Dedifferentiated amniotic fluid mesenchymal stem cell (primary cell): ENCODE measurements around the gene FGF22.
A peak's percentile ranks its signal among the peaks of the same experiment; 100 is the strongest.
"Not testable (repeated sequence)": the region's sequence is repeated elsewhere in the genome, so short reads cannot be mapped to it uniquely, and the experiment has no call there.

Experiments
- DNase-seq: peaks from one replicate; pipeline ENCODE4 v3.0.0-alpha.2; 2016; ENCODE audit errors: extremely low spot score

Gene FGF22

GRCh38 chr19:622666-623065 is 17.0 kb upstream of the FGF22 start:
- no peak for DNase-seq

- DNase-seq: no peak
Observed at GRCh38 chr19:623175-623916, 16.3 kb upstream of the FGF22 start.

- peak; percentile 59 for DNase-seq
Observed at GRCh38 chr19:623974-624373, 15.7 kb upstream of the FGF22 start.

GRCh38 chr19:624433-625109 is 15.1 kb upstream of the FGF22 start:
- DNase-seq: no peak

- no peak for DNase-seq
Observed at GRCh38 chr19:625257-625656, 14.4 kb upstream of the FGF22 start.

- DNase-seq: not testable (repeated sequence)
Observed at GRCh38 chr19:626566-626965, 13.1 kb upstream of the FGF22 start.

GRCh38 chr19:628168-628567 is 11.5 kb upstream of the FGF22 start:
- DNase-seq: no peak

GRCh38 chr19:629515-629914 is 10.2 kb upstream of the FGF22 start:
- not testable (repeated sequence) for DNase-seq

- no peak for DNase-seq
Observed at GRCh38 chr19:629961-630714, 9.5 kb upstream of the FGF22 start.

GRCh38 chr19:632579-633067 is 7.1 kb upstream of the FGF22 start:
- DNase-seq: no peak

- peak; percentile 98 for DNase-seq
Observed at GRCh38 chr19:633068-633785, 6.5 kb upstream of the FGF22 start, which contains the start of gene POLRMT. Gene POLRMT, minus strand, starts transcription at chr19:633537. Its CDS starts 25 bp downstream, at chr19:633512.

GRCh38 chr19:633786-634639 is 5.7 kb upstream of the FGF22 start:
- DNase-seq: no peak

- DNase-seq: no peak
Observed at GRCh38 chr19:634975-635652, 4.6 kb upstream of the FGF22 start.

- no peak for DNase-seq
Observed at GRCh38 chr19:638906-639252, 800 bp upstream of the FGF22 start.

GRCh38 chr19:640161-640558 is 481 bp downstream of the FGF22 start:
- no peak for DNase-seq

GRCh38 chr19:640606-641189 is 1.0 kb downstream of the FGF22 start:
- DNase-seq: no peak

- DNase-seq: no peak
Observed at GRCh38 chr19:641702-642101, 2.0 kb downstream of the FGF22 start.

GRCh38 chr19:642767-643727 is 3.4 kb downstream of the FGF22 start:
- DNase-seq: no peak

GRCh38 chr19:643736-644135 is 4.1 kb downstream of the FGF22 start:
- no peak for DNase-seq
